GM10248 (cell line): Measurements from ENCODE around the gene SHISA5.

Source experiments
- CTCF ChIA-PET: fragments of 300-600 bp; sonication (Branson Sonifier 250); formaldehyde crosslinking; extraction: SDS; loops from one replicate; lab custom pipeline; 2021; ENCODE audit warnings: antibody characterized with exemption; lab: Yijun Ruan, JAX
- POLR2A ChIA-PET: fragments of 350-650 bp; sonication (Branson Sonifier 250); formaldehyde crosslinking; extraction: SDS; loops from one replicate; lab custom pipeline; 2020; ENCODE audit warnings: antibody characterized with exemption; lab: Yijun Ruan, JAX
- DNase-seq: peaks from one replicate; pipeline ENCODE4 v3.0.0; 2012; ENCODE audit errors: extremely low spot score
- TF ChIP-seq, protein P1 (sequence below): IDR thresholded peaks from 2 replicates; pipeline ENCODE4 v1.5.1; 2012; ENCODE audit warnings: mild to moderate bottlenecking, low read depth; ENCODE audit errors: extremely low read depth, missing control alignments, control extremely low read depth

Gene SHISA5

DNA sequence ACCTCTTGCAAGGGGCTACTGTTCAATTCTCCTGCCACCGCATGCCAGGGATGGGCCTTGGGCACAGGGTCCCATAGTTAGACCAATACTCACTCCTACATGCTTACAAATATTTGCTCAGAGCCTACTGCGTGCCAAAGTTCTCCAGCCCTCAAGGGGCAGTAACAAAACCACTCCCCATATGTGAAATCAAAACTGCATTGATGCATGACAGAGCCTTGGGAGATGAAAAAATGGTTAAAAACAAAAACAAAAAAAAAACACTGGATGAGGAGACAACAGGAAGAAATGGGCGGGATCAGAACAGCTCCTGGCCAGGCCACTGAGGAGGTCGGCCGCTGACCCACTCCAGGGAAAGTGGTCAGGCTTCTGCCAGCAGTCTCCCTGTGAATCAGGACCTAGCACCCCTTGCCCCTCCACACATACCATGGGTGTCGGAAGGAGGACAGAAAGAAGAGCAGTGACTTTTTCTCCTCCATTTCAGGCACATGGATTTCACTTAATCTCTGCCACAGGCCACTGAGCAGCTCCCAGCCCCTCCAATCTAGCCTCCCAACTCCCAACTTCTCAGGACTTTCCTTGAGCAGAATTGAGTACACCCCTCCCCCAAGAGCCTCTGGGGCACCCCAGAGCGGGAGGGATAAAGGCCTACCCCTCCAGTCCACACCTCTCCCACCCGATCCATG, 76.9 kb downstream of the SHISA5 start:
- ChIA-PET CTCF (interaction anchor here (22.2 to 30.6 kb wide), 2 partner anchors 4 to 14 kb away, joined by 863 read pairs; partner anchors contain the start of genes CCDC51, PLXNB1 and TMA7), POLR2A (no interaction called here)
- no peak for DNase-seq
- TF ChIP-seq, protein P1, sequence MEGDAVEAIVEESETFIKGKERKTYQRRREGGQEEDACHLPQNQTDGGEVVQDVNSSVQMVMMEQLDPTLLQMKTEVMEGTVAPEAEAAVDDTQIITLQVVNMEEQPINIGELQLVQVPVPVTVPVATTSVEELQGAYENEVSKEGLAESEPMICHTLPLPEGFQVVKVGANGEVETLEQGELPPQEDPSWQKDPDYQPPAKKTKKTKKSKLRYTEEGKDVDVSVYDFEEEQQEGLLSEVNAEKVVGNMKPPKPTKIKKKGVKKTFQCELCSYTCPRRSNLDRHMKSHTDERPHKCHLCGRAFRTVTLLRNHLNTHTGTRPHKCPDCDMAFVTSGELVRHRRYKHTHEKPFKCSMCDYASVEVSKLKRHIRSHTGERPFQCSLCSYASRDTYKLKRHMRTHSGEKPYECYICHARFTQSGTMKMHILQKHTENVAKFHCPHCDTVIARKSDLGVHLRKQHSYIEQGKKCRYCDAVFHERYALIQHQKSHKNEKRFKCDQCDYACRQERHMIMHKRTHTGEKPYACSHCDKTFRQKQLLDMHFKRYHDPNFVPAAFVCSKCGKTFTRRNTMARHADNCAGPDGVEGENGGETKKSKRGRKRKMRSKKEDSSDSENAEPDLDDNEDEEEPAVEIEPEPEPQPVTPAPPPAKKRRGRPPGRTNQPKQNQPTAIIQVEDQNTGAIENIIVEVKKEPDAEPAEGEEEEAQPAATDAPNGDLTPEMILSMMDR, result no peak

DNA sequence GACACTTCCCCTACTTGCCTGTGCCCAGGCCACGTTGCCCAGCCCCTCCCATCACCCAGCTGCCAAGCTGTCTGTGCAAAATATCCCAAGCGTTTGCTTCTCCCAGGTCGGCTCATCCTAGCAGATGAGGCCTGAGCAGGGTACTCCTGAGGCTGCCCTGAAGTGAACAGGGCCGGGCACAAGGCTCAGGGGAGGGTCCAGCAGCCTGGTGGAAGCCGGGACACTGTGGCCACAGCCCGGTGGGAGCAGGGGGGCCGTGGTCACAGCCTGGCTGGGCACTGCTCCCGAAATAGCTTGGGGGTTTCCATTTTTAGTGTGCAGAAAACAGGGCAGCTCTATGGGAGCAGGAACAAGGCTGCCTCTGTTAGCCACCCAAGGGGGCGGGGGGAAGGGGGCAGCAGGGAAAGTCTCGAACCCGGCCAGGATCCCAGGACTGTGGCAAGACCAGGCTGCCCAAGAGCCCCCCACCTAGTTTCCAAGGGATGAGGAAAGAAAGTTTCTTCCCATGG, 77.5 kb downstream of the SHISA5 start:
- TF ChIP-seq, protein P1, result no peak
- no peak for DNase-seq
- CTCF ChIA-PET, result interaction anchor here (22.2 to 30.6 kb wide), 2 partner anchors 5 to 13 kb away, joined by 863 read pairs; partner anchors contain the start of genes CCDC51, PLXNB1 and TMA7
- POLR2A ChIA-PET, result no interaction called here

DNA sequence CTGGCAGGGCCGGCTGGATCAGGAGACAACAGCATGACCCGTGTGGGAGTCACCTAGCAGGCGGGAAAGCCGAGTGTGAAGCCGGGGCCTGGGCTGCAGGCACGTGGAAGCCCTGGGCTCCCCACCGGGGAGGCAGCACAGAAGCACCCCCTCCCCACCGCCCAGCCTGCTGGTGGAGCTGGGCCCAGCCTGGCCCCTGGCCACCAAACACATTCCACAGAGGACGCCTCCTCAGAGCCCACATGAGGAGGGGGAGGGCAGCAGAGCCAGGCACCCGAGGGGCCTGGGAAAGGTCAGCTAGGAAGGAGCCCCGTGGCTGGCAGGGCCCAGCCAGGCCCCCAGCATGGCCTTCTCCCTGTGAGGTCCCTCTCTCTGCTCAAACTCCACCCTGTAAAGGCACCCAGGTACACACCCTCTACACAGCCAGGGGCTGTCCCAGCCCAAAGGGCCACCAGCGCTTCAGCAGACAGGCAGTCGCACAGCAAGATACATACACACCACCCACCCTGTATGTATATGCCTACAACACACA, 78.6 kb downstream of the SHISA5 start:
- DNase-seq, result no peak
- ChIA-PET CTCF (interaction anchor here (22.2 to 30.6 kb wide), 2 partner anchors 6 to 12 kb away, joined by 863 read pairs; partner anchors contain the start of genes CCDC51, PLXNB1 and TMA7), POLR2A (no interaction called here)
- TF ChIP-seq, protein P1, result no peak

DNA sequence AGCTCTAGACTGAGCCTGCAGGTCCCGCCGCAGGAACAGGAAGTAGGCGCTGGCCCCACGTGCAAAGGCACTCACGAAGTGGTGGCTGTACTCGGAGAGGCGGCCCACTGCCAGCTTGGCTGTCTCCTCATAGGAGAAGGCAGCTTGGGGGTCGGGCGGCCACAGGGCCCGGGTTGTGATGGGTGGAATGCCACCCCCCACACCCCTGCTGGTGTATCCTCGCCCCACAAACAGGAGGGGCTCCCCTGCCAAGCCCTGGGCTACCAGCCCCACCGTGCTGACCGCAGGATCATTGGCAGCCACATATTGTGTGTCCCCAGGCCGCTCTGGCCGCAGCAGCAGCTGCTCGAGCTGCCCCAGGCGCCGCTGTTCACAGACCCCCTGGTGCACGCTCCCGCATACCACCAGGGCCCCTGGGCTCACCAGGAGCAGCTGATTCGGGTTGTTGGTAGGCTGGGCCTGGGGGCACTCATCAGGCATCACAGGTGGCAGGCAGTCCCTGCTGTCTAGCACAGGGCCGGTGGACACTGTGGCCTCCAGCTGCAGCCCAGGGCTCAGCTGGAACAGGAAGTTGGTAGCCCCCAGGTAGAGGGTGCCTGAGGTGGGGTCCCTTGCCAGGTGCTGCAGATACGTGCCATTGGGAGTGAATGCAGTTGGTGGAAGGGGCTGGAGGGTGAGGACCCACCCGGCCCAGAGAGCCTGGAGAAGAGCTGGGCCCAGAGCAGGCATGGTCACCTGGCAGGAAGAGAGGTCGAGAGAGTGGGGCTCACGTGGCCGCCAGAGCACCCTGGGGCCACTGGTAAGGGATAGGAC, 79.9 kb downstream of the SHISA5 start:
- DNase-seq, result no peak
- ChIA-PET POLR2A (interaction anchor here (0.6 kb wide), 1 partner anchor 52 kb away, joined by 5 read pairs; no protein-coding TSS in a partner anchor), CTCF (interaction anchor here (1.2 to 30.6 kb wide), 3 partner anchors 7 to 230 kb away, joined by 3 to 863 read pairs (median 863); partner anchors contain the start of genes CCDC51, PLXNB1 and TMA7)
- TF ChIP-seq, protein P1, result no peak

DNA sequence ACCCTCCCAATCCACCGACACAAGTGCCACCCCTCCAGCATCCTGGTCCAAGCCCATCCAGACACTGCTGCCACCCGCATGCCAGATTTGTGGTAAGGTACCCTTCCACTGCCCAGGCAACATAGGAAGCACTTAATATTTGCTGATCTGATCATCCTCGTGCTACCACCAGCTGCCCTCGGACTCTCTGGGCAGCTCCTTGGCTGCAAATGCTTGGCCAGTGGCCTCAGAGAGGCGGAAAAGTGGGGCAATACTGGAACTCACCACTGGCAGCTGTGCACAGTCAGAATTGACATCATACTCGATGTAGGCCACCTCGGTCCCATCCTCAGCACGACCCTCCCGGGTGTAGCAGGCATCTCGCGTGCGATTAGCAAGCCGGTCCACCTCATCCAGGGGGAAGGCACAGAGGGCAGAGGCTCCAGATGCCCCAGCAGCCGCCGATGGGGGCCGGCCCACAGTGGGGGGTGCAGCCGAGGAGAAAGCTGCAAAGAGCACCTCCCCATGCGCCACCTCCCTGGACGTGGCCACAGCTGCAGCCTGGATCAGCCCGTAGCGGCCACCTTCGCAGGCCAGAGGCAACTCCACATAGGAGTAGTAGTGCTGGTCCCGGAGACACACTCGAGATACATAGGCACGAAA, 80.6 kb downstream of the SHISA5 start:
- ChIA-PET CTCF (interaction anchor here (0.8 to 30.6 kb wide), 3 partner anchors 8 to 228 kb away, joined by 3 to 863 read pairs (median 863); partner anchors contain the start of genes CCDC51, PLXNB1 and TMA7), POLR2A (no interaction called here)
- TF ChIP-seq, protein P1, result no peak
- DNase-seq, result no peak
